Large intestine (tissue), 3 donors: ENCODE measurements around the gene UST. TPM values are rescaled to one million over a fixed set of nuclear protein-coding genes. Genes with fewer than 3 reads are reported as not detected.
"Not testable (repeated sequence)": the region's sequence is repeated elsewhere in the genome, so short reads cannot be mapped to it uniquely, and the experiment has no call there.

ENCODE experiments used
- DNase-seq, 2 donors: peaks; one replicate each; pipeline versions ENCODE4 v3.0.0 to v3.0.0-alpha.2; 2013
- H3K27ac ChIP-seq: one replicate; pipeline ENCODE4 v1.5.1; 2013; ENCODE audit warnings: low read length
- H3K27me3 ChIP-seq: 2 replicates; pipeline ENCODE4 v1.6.1; 2013; ENCODE audit warnings: low read length; ENCODE audit not compliant: control insufficient read depth, insufficient read depth
- H3K36me3 ChIP-seq: 2 replicates; pipeline ENCODE4 v1.6.1; 2013; ENCODE audit warnings: low read length; ENCODE audit not compliant: control insufficient read depth, insufficient read depth
- H3K4me1 ChIP-seq: one replicate; pipeline ENCODE4 v1.6.1; 2013; ENCODE audit warnings: low read length; ENCODE audit not compliant: control insufficient read depth, insufficient read depth
- H3K4me3 ChIP-seq: one replicate; pipeline ENCODE4 v1.5.1; 2013; ENCODE audit warnings: low read length
- H3K9me3 ChIP-seq: one replicate; pipeline ENCODE4 v1.6.1; 2013; ENCODE audit warnings: mild to moderate bottlenecking, low read depth, low read length, moderate library complexity; ENCODE audit not compliant: control insufficient read depth
- WGBS: methylation state at CpG from one replicate; pipeline ENCODE4 v1.1.5; 2013; ENCODE audit warnings: low lambda C conversion rate; ENCODE audit not compliant: insufficient coverage; 5-methylcytosine and 5-hydroxymethylcytosine counted together
- polyA plus RNA-seq: library from polyadenylated mRNA; unstranded; fragments of 120-200 nt; gene quantifications from one replicate; pipeline ENCODE4 v1.2.1, GENCODE V29; 2013

The UST gene
- polyA plus RNA-seq, 1 donor, result 2.9 TPM

DNA sequence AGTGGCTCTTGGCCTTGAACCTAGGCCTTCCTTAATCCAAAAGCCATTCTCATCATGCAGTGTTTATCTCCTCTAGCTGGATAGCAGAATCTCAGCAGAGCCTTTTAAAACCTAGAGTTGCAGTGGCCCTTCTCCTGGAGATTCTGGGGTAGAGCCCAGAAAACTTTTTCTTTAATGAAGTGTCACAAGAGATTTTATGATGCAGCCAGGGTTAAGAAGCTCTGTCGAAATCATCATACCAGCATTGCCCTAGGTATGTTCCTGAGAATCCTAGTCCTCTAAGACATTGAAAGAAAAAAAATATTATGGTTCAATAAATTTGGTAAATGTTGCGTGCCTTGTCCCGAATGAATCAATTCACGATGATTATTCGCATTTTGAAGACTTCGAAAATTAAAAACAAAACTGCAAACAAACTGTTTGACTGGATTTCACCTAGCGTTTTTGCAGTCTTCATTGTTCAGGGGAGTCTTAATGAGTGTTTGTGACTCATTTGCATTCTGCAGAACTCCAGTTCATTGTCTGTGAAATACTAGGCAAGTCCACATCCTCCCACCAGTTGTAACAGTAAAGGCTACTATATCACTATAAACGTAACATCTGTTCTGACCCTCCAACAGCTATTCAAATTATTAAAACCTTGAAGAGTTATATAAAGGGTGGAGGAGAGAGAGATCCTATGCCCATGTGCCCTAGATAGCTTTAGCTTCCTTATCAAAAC is 198.6 kb downstream of the UST start:
- H3K27ac ChIP-seq, result no peak overlapping the region
- H3K4me1 ChIP-seq, result peaks cover 4% of the 10 kb centered on the region
- no peak overlapping the region for H3K4me3 ChIP-seq
- H3K27me3 ChIP-seq, result no peaks in the 10 kb centered on the region
- H3K36me3 ChIP-seq, result no peaks in the 10 kb centered on the region
- H3K9me3 ChIP-seq, result no peaks in the 10 kb centered on the region
- no peak for DNase-seq
- 98% methylated on average over 6 of the region's 8 CpGs for WGBS

DNA sequence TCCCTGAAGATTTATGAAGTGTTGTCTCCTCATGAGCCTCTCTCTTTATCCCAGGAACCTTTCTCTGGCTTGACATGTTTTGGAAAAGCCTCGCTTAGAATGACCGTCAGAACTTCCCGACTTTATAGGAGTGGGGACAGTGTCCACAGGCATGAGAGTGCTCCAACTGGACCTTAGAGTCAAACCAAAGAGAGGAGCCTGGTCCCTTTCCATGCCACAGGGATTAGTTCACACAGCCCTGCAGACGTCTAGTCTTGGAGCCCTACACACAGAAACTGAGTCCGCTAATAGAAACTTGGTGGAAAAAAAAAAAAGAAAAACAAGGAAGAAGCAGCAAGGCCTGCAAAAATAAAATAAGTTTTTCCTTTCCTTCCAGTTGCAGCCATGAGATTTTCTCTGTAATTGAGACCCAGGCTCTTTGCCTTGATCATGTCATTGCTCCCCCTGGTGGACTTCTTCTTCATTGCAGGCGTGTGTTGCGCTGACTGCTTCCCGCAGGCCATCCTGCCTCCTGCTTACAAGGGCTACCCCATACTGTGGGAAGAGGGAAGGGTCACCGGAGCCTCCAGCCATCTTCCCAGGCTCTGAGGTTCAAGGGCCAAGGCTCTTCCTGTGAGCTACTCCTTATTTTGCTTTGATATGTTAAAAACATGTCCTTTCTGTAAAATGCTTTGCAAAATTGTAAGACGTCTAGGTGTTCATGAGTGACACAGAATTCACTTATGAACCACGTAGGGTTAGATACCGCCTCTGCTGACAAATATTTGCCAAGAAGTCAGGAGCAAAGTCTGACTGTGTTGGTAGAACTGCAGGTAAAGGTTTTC is 201.0 kb downstream of the UST start:
- peak; percentile 70 to 84 for DNase-seq
- 13% methylated on average over 3 of the region's 12 CpGs for WGBS
- no peak overlapping the region for H3K27ac ChIP-seq
- H3K9me3 ChIP-seq, result no peaks in the 10 kb centered on the region
- no peaks in the 10 kb centered on the region for H3K27me3 ChIP-seq
- no peak overlapping the region for H3K4me3 ChIP-seq
- peaks cover 4% of the 10 kb centered on the region for H3K4me1 ChIP-seq
- H3K36me3 ChIP-seq, result no peaks in the 10 kb centered on the region

DNA sequence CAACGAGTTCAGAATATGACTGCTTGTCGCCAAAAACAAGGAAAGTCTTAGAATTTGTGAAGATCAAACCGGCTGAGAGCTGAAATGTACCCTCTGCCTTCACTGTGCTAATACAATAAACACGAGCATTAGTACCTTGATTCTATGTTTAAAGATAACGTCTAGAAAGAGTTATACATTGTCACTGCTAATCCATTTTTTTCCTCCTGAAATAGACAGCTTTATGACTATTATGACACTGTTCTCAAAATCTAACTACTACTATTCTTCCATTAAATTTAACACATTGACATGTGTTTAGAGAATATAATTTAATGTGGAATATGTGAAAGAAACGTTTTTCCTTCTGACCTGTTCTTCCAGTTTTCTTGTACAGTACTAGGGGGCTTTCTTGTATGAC is 204.8 kb downstream of the UST start:
- Histone ChIP-seq H3K9me3 (no peaks in the 10 kb centered on the region), H3K36me3 (no peaks in the 10 kb centered on the region), H3K4me1 (peaks cover 4% of the 10 kb centered on the region), H3K27me3 (no peaks in the 10 kb centered on the region), H3K4me3 (no peak overlapping the region), H3K27ac (no peak overlapping the region)
- no peak for DNase-seq
- WGBS, result 33% methylated on average over 3 of the region's 6 CpGs

DNA sequence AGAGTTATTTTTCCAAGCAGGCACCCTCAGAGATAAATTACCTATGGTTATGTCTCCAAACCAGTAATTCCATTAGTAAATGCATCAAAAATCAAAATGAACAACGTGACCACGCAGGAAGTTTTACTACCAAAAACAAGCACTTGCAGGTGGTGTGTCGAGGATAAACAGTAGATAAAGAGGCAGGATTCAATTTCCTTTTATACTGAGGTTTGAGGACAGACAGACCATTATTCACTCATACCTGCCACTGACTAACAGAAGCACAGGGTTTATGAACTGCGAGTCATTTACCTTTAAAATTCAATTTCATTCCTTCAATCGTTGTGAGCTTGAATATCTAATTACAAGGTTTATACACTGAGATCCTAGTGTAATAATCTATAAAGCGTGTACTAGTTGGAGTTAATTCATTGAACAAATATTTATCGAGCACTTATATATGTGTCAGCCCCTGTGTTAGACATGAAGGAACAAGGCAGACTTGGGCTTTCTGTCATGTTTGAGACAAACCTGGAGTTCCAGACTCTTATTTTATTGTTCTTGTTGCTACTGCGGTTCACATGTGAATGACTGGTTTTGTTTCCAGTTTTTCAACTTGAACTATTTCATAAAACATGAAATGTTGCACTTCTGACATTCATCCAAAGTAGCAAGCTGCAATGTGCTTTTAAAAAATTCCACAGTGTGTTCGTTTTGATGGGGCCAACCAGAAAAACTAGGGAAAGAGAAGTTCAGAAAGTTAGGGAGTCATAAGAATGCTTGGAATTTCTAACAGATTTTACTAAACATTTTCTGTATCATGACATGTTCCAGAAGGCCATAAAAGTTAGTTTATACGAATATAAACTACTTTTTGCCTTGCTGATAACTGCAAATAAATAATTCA is 205.6 kb downstream of the UST start:
- Histone ChIP-seq H3K4me3 (no peak overlapping the region), H3K9me3 (no peaks in the 10 kb centered on the region), H3K27me3 (no peaks in the 10 kb centered on the region), H3K36me3 (no peaks in the 10 kb centered on the region), H3K27ac (no peak overlapping the region), H3K4me1 (peaks cover 4% of the 10 kb centered on the region)
- WGBS, result 24% methylated on average over 3 of the region's 10 CpGs
- DNase-seq, result no peak

DNA sequence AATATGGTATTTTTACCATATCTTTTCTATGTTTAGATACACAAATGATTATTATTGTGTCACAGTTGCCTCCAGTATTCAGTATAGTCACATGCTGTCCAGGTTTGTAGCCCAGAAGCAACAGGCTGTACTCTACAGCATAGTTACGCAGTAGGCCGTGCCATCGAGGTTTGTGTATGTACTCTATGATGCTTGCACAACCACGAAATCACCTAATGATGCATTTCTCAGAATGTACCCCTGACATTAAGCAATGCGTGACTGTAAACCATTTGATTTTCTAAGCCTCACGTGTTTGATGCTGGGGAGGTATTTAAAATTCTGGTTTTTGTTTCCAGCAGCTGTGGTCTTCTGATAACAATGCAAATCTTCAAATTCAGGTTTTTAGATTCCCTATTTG is 207.6 kb downstream of the UST start:
- no CpG with 5 or more reads among the region's 6 CpGs for WGBS
- no peak overlapping the region for H3K27ac ChIP-seq
- no peaks in the 10 kb centered on the region for H3K9me3 ChIP-seq
- no peak for DNase-seq
- H3K27me3 ChIP-seq, result no peaks in the 10 kb centered on the region
- no peak overlapping the region for H3K4me3 ChIP-seq
- H3K4me1 ChIP-seq, result no peaks in the 10 kb centered on the region
- no peaks in the 10 kb centered on the region for H3K36me3 ChIP-seq

DNA sequence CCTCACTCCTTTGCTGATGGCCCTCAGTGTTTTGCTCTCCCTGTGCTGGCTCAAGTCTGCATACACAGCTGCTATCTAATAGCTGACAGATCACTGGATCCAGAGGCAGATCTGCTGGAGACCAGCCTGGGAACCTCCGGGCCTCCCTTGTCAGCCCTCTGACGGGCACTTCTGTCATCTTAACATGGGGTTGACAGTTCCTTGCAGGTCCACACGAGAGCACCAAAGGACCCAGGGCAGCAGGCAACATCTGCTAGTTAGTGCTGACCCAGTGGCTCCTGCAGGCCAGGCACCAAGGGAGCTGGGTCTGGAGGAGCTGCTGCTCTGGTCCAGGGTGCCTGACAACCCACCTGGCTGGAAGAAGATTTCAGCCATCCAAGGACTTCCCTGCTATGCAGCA is 208.1 kb downstream of the UST start:
- H3K4me1 ChIP-seq, result no peaks in the 10 kb centered on the region
- no peak overlapping the region for H3K27ac ChIP-seq
- no peaks in the 10 kb centered on the region for H3K9me3 ChIP-seq
- no peaks in the 10 kb centered on the region for H3K27me3 ChIP-seq
- no peak for DNase-seq
- H3K36me3 ChIP-seq, result no peaks in the 10 kb centered on the region
- H3K4me3 ChIP-seq, result no peak overlapping the region
- WGBS, result no CpG with 5 or more reads among the region's 3 CpGs

DNA sequence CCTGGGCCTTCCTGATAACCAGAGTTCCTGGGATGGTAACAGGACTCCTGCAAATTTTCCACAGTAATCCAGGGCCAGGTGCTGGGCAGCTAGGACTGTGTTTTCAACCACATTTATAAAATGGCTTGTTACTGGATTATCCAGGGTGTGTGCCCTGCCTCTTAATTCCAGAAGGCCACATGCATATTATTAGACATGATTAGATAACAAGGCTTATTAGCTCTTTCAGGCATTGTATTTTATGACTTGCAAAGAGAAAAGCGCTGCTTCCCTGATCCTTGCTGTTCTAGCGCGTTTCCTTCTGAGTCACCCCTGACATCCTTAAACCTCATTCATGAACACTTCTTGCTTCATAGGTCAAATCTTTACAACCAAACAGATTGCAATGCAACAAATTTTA is 208.6 kb downstream of the UST start:
- no CpG with 5 or more reads among the region's 3 CpGs for WGBS
- Histone ChIP-seq H3K36me3 (no peaks in the 10 kb centered on the region), H3K4me3 (no peak overlapping the region), H3K27ac (no peak overlapping the region), H3K4me1 (no peaks in the 10 kb centered on the region), H3K9me3 (no peaks in the 10 kb centered on the region), H3K27me3 (no peaks in the 10 kb centered on the region)
- DNase-seq, result peak; percentile 26 to 69

DNA sequence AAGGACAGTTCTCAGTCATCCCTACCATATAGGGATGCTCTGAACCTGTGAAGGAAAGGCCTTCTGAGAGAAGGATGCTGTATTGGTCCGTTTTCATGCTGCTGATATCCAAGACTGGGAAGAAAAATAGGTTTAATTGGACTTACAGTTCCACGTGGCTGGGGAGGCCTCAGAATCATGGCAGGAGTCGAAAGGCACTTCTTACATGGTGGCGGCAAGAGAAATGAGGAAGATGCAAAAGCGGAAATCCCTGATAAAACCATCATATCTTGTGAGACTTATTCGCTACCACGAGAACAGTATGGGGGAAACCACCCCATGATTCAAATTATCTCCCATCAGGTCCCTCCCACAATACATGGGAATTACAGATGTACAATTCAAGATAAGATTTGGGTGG is 209.3 kb downstream of the UST start:
- H3K36me3 ChIP-seq, H3K4me1 ChIP-seq, DNase-seq, H3K9me3 ChIP-seq, H3K27me3 ChIP-seq, H3K4me3 ChIP-seq, H3K27ac ChIP-seq: not testable (repeated sequence)
- 100% methylated on average over 2 of the region's 7 CpGs for WGBS

DNA sequence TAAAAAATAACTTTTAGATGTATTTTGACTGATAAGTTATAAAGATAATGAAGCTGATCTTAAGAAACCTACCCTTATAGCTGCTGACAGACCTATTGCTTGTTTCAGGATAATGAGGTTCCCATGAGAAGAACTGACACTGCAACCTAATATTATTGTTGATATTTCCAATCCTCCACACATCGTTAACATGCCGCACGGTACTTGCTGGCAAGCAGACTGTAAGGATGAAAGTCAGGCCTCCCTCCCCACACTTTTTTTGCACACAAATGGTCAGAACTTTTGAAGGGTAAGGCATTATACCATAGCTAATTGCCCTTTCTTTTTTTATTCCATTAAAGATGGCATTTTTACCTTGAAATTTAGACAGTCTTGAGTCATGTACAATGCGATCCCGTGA is 210.9 kb downstream of the UST start:
- H3K4me3 ChIP-seq, result no peak overlapping the region
- no peaks in the 10 kb centered on the region for H3K4me1 ChIP-seq
- H3K36me3 ChIP-seq, result no peaks in the 10 kb centered on the region
- WGBS, result 100% methylated on average over 2 of the region's 5 CpGs
- no peaks in the 10 kb centered on the region for H3K9me3 ChIP-seq
- H3K27ac ChIP-seq, result no peak overlapping the region
- DNase-seq, result no peak
- H3K27me3 ChIP-seq, result no peaks in the 10 kb centered on the region

DNA sequence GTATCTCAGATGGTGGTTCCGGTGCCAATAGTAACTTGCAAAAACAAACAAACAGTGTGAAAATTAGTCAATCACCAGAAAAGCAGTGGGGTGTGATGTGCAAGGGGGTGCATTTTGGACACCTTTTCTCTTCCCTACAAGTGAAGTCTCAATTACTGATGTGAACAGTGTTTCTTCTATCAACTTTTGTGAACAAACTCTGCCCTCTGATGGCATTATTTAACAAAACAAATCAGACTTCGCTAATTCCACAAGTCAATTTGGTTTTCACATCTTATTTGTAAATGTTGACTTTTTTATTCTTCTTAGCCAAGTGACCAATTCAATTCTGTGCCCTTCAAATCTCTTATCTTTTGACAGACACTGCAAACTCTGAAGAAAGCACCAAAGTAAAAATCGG is 212.2 kb downstream of the UST start:
- Histone ChIP-seq H3K9me3 (no peaks in the 10 kb centered on the region), H3K27ac (no peak overlapping the region), H3K4me1 (no peaks in the 10 kb centered on the region), H3K36me3 (no peaks in the 10 kb centered on the region), H3K4me3 (no peak overlapping the region), H3K27me3 (no peaks in the 10 kb centered on the region)
- WGBS, result 33% methylated on average over 1 of the region's 3 CpGs
- DNase-seq, result no peak
